ENCODE results near the gene SELENOP. TPM values are rescaled to one million over a fixed set of nuclear protein-coding genes. Genes with fewer than 3 reads are reported as not detected.

SELENOP gene, protein sequence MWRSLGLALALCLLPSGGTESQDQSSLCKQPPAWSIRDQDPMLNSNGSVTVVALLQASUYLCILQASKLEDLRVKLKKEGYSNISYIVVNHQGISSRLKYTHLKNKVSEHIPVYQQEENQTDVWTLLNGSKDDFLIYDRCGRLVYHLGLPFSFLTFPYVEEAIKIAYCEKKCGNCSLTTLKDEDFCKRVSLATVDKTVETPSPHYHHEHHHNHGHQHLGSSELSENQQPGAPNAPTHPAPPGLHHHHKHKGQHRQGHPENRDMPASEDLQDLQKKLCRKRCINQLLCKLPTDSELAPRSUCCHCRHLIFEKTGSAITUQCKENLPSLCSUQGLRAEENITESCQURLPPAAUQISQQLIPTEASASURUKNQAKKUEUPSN
- total RNA-seq (2022; extraction: Qiagen RNA extraction; ENCODE audit: low read depth): 0.17 to 0.57 TPM (median 0.41 TPM) in 4 of 5 replicates, not detected in the other

DNA sequence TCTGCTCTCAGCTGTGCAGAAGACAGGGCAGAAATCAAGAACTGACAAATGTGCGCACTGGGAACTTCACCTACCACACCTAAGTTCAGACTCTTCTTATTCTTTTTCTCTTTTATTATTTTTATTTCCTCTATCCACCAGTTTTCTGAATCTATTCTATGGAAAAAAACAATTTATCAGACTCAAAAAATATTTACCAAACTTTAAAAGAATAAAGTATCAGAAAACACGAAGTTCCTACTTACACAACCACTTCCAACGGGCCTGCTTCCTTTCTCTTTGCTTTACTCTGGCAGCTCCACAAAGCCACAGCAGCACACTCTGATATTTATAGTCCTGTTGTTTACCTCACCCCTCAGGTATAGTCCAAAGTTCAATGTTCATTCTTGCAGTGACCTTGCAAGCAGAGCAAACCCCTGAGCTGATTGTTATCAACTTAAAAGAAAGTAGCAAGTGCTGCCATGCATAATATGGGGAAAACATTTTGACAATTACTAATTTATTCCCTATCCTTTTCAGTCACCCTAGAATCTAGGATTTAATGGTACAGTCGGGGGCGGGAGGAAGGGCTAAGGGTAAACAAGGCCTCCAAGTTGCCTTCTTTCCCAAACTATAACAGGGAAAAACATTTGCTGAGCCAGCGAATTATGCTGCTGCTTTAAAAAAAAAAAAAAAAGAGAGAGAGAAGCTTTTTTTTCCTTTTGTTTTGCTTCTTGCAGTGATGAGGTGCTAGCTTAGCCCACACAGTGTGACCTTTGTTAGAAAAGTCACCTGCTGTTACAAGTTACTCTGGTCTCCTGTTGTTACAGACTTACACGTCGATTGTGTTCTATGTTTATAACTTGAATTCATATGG, at the start of gene SELENOP:
Gene SELENOP, minus strand, starts transcription at position 302 of the 856 bp plus-strand sequence. CDS start 3,539 bp downstream, outside the sequence.

DNA sequence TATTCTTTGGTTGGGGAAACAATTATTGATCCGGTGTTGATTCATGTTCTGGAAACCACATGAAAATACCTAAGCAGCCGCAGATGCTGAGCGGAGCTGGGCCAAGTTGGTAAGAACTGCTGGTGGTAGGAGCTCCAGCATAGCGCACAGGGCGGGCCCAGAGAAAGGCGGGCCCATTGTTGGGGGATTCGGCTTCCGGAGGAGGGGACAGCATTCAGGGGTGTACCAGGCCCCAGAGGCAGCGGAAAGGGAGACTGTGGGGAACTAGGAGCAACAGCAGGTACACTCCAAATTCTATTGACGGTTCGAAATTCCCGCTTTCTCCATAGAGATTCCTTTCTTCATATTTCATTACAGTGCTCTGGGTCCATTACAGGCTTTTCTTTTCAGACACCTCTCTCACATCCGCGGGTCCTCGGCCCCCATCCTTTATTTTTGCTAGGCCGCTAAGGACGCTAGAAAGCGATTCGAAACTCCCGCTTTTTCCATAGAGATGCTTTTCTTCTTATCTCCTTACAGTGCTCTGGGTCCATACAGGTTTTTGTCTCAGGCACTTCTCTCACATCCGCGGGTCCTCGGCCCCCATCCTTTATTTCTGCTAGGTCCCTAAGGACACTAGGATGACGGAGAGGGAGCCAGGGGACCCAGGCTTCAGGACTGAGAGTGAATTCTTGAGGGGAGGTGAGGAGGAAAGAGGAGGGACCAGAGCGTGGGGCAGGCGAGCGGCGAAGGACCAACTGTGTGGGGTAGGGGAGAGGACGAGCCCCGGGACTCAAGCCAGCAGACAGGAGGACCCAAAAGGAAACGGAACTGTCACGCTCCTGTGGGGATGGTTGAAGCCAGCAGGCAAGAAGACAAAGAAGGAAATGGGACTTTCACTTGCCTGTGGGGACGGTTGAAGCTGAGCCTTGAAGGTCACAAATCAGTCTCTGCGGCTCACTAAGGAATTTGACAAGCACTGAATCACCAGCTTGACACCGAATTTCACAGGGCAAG, 54.8 kb downstream of the SELENOP start, which contains the start of gene CCDC152:
Gene CCDC152, plus strand, starts transcription at position 213 of the 996 bp plus-strand sequence. CDS start 2,304 bp downstream, outside the sequence.

Other genes with a start within 250 kb of the SELENOP start
- gene CCDC152, start 55.1 kb downstream of the SELENOP start, total RNA-seq (2022; extraction: Qiagen RNA extraction; ENCODE audit: low read depth): not detected in 5 replicates
- gene ANXA2R, start 228.4 kb upstream of the SELENOP start, total RNA-seq (2022; extraction: Qiagen RNA extraction; ENCODE audit: low read depth): 1.9 to 2.4 TPM (median 2.2 TPM) in 5 replicates

Data from A549 treated with CpdA at 1 μM for 4 hours (cell line).